Mesenteric fat pad (tissue), 1 donor: ENCODE data around the gene PHLDA2. TPM values are rescaled to one million over a fixed set of nuclear protein-coding genes. Genes with fewer than 3 reads are reported as not detected.

Source experiments
- DNase-seq: peaks from one replicate; pipeline ENCODE4 v3.0.0-alpha.2; 2020; ENCODE audit warnings: low spot score
- total RNA-seq: library from RNA; stranded (reverse); fragmentation: NEBNext Ultra II Directional; extraction: Animal tissue kit (Norgen Biotek cat#: 25700); gene quantifications from one replicate; pipeline ENCODE4 v1.2.1, GENCODE V29; 2021
- donor health status: DM: yes; HTN: yes; CAD: no.

Gene PHLDA2
- total RNA-seq, 1 donor from 2014 or later: 6.8 TPM

GRCh38 chr11:2883640-2883978 is 45.6 kb downstream of the PHLDA2 start:
- no peak for DNase-seq

GRCh38 chr11:2882396-2883110 is 46.7 kb downstream of the PHLDA2 start:
- DNase-seq: no peak

- DNase-seq: no peak
Observed at GRCh38 chr11:2881981-2882375, 47.2 kb downstream of the PHLDA2 start.

- no peak for DNase-seq
Observed at GRCh38 chr11:2881076-2881980, 47.9 kb downstream of the PHLDA2 start.

GRCh38 chr11:2880646-2881045 is 48.6 kb downstream of the PHLDA2 start:
- no peak for DNase-seq

GRCh38 chr11:2878782-2879181 is 50.4 kb downstream of the PHLDA2 start:
- DNase-seq: no peak

Other genes with a start within 250 kb of the PHLDA2 start
- 3.0 TPM for gene KCNQ1OT1, start 229.4 kb downstream of the PHLDA2 start, total RNA-seq
- gene CDKN1C, start 43.6 kb downstream of the PHLDA2 start, total RNA-seq: 252 TPM
- 96.1 TPM for gene NAP1L4, start 62.9 kb upstream of the PHLDA2 start, total RNA-seq
- gene CARS1, start 128.0 kb upstream of the PHLDA2 start, total RNA-seq: 69.4 TPM
- 41.4 TPM for gene OSBPL5, start 235.9 kb upstream of the PHLDA2 start, total RNA-seq